ENCODE measurements around the gene KCNB1. TPM values are rescaled to one million over a fixed set of nuclear protein-coding genes. Genes with fewer than 3 reads are reported as not detected.

KCNB1 gene
- total and polyA plus RNA-seq, 2 of the 4 experiments (the other 2 are of a cell fraction): 0.05 TPM; not detected in 1

GRCh38 chr20:49417843-49418555 lies 64.5 kb downstream of the KCNB1 start:
- Histone ChIP-seq H3K56ac (ENCODE audit: extremely low read depth, insufficient read depth, low read length) (no peak overlapping the region), H3K4me1 (ENCODE audit: control insufficient read depth, insufficient read depth, low read length) (no peaks in the 10 kb centered on the region), H3K36me3 (ENCODE audit: control insufficient read depth, insufficient read depth, low read length) (no peaks in the 10 kb centered on the region), H3K18ac (ENCODE audit: low read depth, low read length) (no peak overlapping the region), H2AFZ (replicated peaks; ENCODE audit: low read length, poor library complexity) (no peak overlapping the region), H3K4me3 (ENCODE audit: insufficient read depth, low read depth, low read length) (no peak overlapping the region), H2AK9ac (replicated peaks; ENCODE audit: low read depth, low read length, poor library complexity) (no peak overlapping the region), H3K9me1 (ENCODE audit: insufficient read depth, low read length) (no peaks in the 10 kb centered on the region), H4K91ac (ENCODE audit: insufficient read depth, low read depth, low read length) (no peak overlapping the region), H3K27ac (ENCODE audit: insufficient read depth, low read length) (no peak overlapping the region), H4K20me1 (ENCODE audit: insufficient read depth, low read length) (no peaks in the 10 kb centered on the region), H3K27me3 (ENCODE audit: control insufficient read depth, insufficient read depth, low read length) (peaks cover 69% of the 10 kb centered on the region), H2BK20ac (ENCODE audit: low read depth, low read length) (no peak overlapping the region), H2BK120ac (ENCODE audit: low read depth, low read length) (no peak overlapping the region), H3K23ac (ENCODE audit: low read depth, low read length) (no peak overlapping the region), H3K79me1 (ENCODE audit: low read depth in 1 of 2, low read length in 2 of 2) (no peaks in the 10 kb centered on the region), H2BK5ac (ENCODE audit: low read depth, low read length, poor library complexity, severe bottlenecking) (no peak overlapping the region), H3K9me3 (ENCODE audit: control insufficient read depth, insufficient read depth, low read length) (no peaks in the 10 kb centered on the region), H2BK15ac (ENCODE audit: low read depth, low read length) (no peak overlapping the region), H2AK5ac (ENCODE audit: low read depth, low read length) (no peak overlapping the region), H3K14ac (replicated peaks; ENCODE audit: low read depth, low read length) (no peak overlapping the region), H3K9ac (ENCODE audit: low read depth, low read length) (no peak overlapping the region), H4K8ac (ENCODE audit: low read depth in 2 of 2, low read length in 2 of 2) (no peak overlapping the region), H3K4ac (ENCODE audit: low read depth, low read length) (no peak overlapping the region), H4K5ac (ENCODE audit: low read depth, low read length) (no peak overlapping the region), H3K4me2 (ENCODE audit: low read depth, low read length) (no peak overlapping the region; the same call in 1 of the 2 replicates)
- no TSS peak for BruUV-seq (replicated peaks)
- POLR2A ChIA-PET (ENCODE audit: unreplicated experiment): no interaction called here
- peak; percentile 35; the same call in 1 of the 2 replicates for ATAC-seq (ENCODE audit: low read depth)
- WGBS, 2 experiments (ENCODE audit: extremely low coverage in 2 of 2, insufficient read length in 1 of 2): no CpG with 5 or more reads among the region's 9 CpGs
- intact Hi-C loops (cut with micrococcal nuclease): no loop called here
- TF ChIP-seq NFE2L2 (IDR thresholded peaks at IDR 0.05; ENCODE audit: low read depth, low read length) (no peak), MAFK (IDR thresholded peaks at IDR 0.05; ENCODE audit: low read depth, low read length) (no peak), CTCF (conservative IDR thresholded peaks at IDR 0.05; ENCODE audit: low read depth, low read length) (no peak), USF2 (IDR thresholded peaks at IDR 0.05; ENCODE audit: low read depth, low read length) (no peak), MXI1 (IDR thresholded peaks at IDR 0.05; ENCODE audit: borderline replicate concordance, low read depth, low read length) (no peak), RAD21 (IDR thresholded peaks at IDR 0.05; ENCODE audit: low read length) (no peak), RCOR1 (IDR thresholded peaks at IDR 0.05; ENCODE audit: insufficient replicate concordance, low read length) (no peak), BHLHE40 (IDR thresholded peaks at IDR 0.05; ENCODE audit: low read depth, low read length) (no peak), SMC3 (IDR thresholded peaks at IDR 0.05; ENCODE audit: low read depth, low read length) (no peak), FOS (IDR thresholded peaks at IDR 0.05; ENCODE audit: low read depth, low read length) (no peak)
- in situ Hi-C loops (cut with MboI; ENCODE audit: low sequenced_read_pairs): no loop called here
- dilution Hi-C loops (cut with HindIII; ENCODE audit: low sequenced_read_pairs, unreplicated experiment): no loop called here
- CTCF ChIA-PET: no interaction called here
- DNase-seq: no peak

Measured in IMR-90 (cell line).